Heart right ventricle (tissue), 16 donors: ENCODE measurements around the gene ALKBH1. TPM values are rescaled to one million over a fixed set of nuclear protein-coding genes. Genes with fewer than 3 reads are reported as not detected.

Experiments
- ATAC-seq, 8 donors: fragments of 200-7000 bp; cut with Tn5 transposase; one replicate each; pipeline ENCODE4 v1.9.1; 2020; ENCODE audit warnings: mild to moderate bottlenecking in 8 of 8, moderate library complexity in 8 of 8, moderate number of reproducible peaks in 1 of 8
- DNase-seq, 2 donors: peaks; one replicate each; pipeline ENCODE4 v3.0.0-alpha.2; 2020
- H3K27ac ChIP-seq, 10 donors: fragments of 200-600 bp; sonication (generic) in 2 of 10; one replicate each; pipeline versions ENCODE4 v1.5.0 to v1.8.0; 2020 to 2022; ENCODE audit warnings: mild to moderate bottlenecking in 3 of 10
- H3K27me3 ChIP-seq, 7 donors: fragments of 200-600 bp; one replicate each; pipeline ENCODE4 v1.8.0; 2021 to 2022; ENCODE audit warnings: mild to moderate bottlenecking in 2 of 7
- H3K36me3 ChIP-seq, 9 donors: fragments of 200-600 bp; sonication (generic) in 1 of 9; one replicate each; pipeline versions ENCODE4 v1.5.0 to v1.8.0; 2020 to 2022; ENCODE audit warnings: mild to moderate bottlenecking in 2 of 9
- H3K4me1 ChIP-seq, 9 donors: fragments of 200-600 bp; sonication (generic) in 1 of 9; one replicate each; pipeline versions ENCODE4 v1.5.0 to v1.8.0; 2020 to 2022; ENCODE audit warnings: mild to moderate bottlenecking in 4 of 9
- H3K4me3 ChIP-seq, 10 donors: fragments of 200-600 bp; sonication (generic) in 2 of 10; one replicate each; pipeline versions ENCODE4 v1.5.0 to v1.8.0; 2020 to 2022; ENCODE audit warnings: mild to moderate bottlenecking in 7 of 10, moderate library complexity in 2 of 10
- H3K9me3 ChIP-seq, 11 donors: fragments of 200-600 bp in 10 of 11; sonication (generic) in 2 of 11; one replicate each; pipeline versions ENCODE4 v1.5.0 to v1.8.0; 2013 to 2022; ENCODE audit warnings: mild to moderate bottlenecking in 2 of 11, control low read depth in 1 of 11, moderate library complexity in 1 of 11
- CTCF ChIP-seq, 9 donors: fragments of 200-600 bp; sonication (generic) in 2 of 9; IDR thresholded peaks; one replicate each; pipeline versions ENCODE4 v1.5.0 to v1.8.0; 2021 to 2022; ENCODE audit warnings: antibody characterized with exemption in 9 of 9, mild to moderate bottlenecking in 5 of 9, moderate library complexity in 1 of 9
- WGBS, 2 donors: extraction: QIAGEN DNeasy Blood & Tissue Kit; methylation state at CpG; one replicate each; pipeline ENCODE4 v1.1.7; 2013; ENCODE audit warnings: inconsistent platforms in 1 of 2; 5-methylcytosine and 5-hydroxymethylcytosine counted together
- intact Hi-C, 10 donors: fragments of 100-400 bp; cut with DNase I; formaldehyde crosslinking; loops; one replicate each; pipeline versions ENCODE4 v1.11.1 to v1.14.2; 2022
- polyA plus RNA-seq, 2 donors: library from polyadenylated mRNA; stranded (reverse); fragments of 200-250 nt; gene quantifications; one replicate each; pipeline ENCODE4 v1.2.3, GENCODE V29; 2013
- total RNA-seq, 10 donors: library from RNA; stranded (reverse); fragmentation: NEBNext Ultra II Directional in 3 of 10; extraction: Animal tissue kit (Norgen Biotek cat#: 25700) in 3 of 10; gene quantifications; one replicate each; pipeline versions ENCODE4 v1.2.1 to v1.2.4, GENCODE V29; 2021 to 2023
- donor health status: Arrhythmogenic right ventricular cardiomyopathy.
- donor health status: ischemic (EF 13 %, LVEDD 7.1; RV severe dilation, severe dysfunction).
- donor health status: healthy with polysubstance abuse.
- donor health status: DM: no; HTN: yes; CAD: no.
- donor health status: DM: no; HTN: no; CAD: no.
- donor health status: ischemic (EF 25% LVEDD 6.9; RV normal size, moderate dysfunction).
- donor health status: ischemic (EF 25% LVEDD 5.7; RV mildly dilated, moderate dysfunction).
- donor health status: healthy.
- donor health status: DM: yes; HTN: yes; CAD: no.
- donor health status: Ischemic cardiomyopathy.
- donor health status: ischemic (EF 35%, LVEDD 5.7; RV mildly dilated, moderate dysfunction).
- donor health status: nonischemic (EF 11% LVEDD 7.7; RV severe dilation, severe dysfunction).
- donor health status: DM: yes; HTN: yes; CAD: no.
- donor health status: PGD.
- donor health status: ischemic (EF 29% LVEDD 5.4; RV normal size, mild dysfunction).
- donor health status: nonischemic (EF 23%, LVEDD 6.1; RV moderate dilation, normal function).

Gene ALKBH1
- total and polyA plus RNA-seq, 12 donors = 3.9 to 12.9 (median 11.3) TPM

- DNase-seq = no peak
- WGBS, 2 donors = 91 to 94% methylated on average over 2 of the region's 2 CpGs
- Histone ChIP-seq H3K27me3 (no peaks in the 10 kb centered on the region), H3K4me3 (no peak overlapping the region), H3K36me3 (no peaks in the 10 kb centered on the region), H3K27ac (no peak overlapping the region), H3K9me3 (peaks cover 0 to 5% (median 0%) of the 10 kb centered on the region in 11 donors), H3K4me1 (peaks cover 0 to 2% (median 0%) of the 10 kb centered on the region in 9 donors)
- TF ChIP-seq CTCF (IDR thresholded peaks at IDR 0.05) = no peak
- intact Hi-C loops = no loop called here
- ATAC-seq = no peak
Observed at GRCh38 chr14:77648520-77649200, 59.2 kb downstream of the ALKBH1 start.

- H3K4me3 ChIP-seq = no peak overlapping the region
- H3K27me3 ChIP-seq = no peaks in the 10 kb centered on the region
- H3K9me3 ChIP-seq = peaks cover 0 to 5% (median 0%) of the 10 kb centered on the region in 11 donors
- peaks cover 0 to 4% (median 0%) of the 10 kb centered on the region in 9 donors for H3K4me1 ChIP-seq
- TF ChIP-seq CTCF (IDR thresholded peaks at IDR 0.05) = no peak
- no peaks in the 10 kb centered on the region for H3K36me3 ChIP-seq
- DNase-seq = no peak
- no peak overlapping the region for H3K27ac ChIP-seq
- no peak for ATAC-seq
- 77 to 79% methylated on average over 2 of the region's 2 CpGs for WGBS, 2 donors
- intact Hi-C loops = no loop called here
Observed at GRCh38 chr14:77647853-77648252, 60.0 kb downstream of the ALKBH1 start.

- no peak for DNase-seq
- intact Hi-C loops = no loop called here
- Histone ChIP-seq H3K36me3 (no peaks in the 10 kb centered on the region), H3K4me1 (peaks cover 0 to 10% (median 6%) of the 10 kb centered on the region in 9 donors), H3K9me3 (peaks cover 0 to 5% (median 0%) of the 10 kb centered on the region in 11 donors), H3K27ac (no peak overlapping the region), H3K27me3 (no peaks in the 10 kb centered on the region), H3K4me3 (no peak overlapping the region)
- TF ChIP-seq CTCF (IDR thresholded peaks at IDR 0.05) = no peak
- no peak for ATAC-seq
- 90 to 92% methylated on average over 4 of the region's 4 CpGs for WGBS, 2 donors
Observed at GRCh38 chr14:77646907-77647306, 60.9 kb downstream of the ALKBH1 start.

- TF ChIP-seq CTCF (IDR thresholded peaks at IDR 0.05) = no peak
- peaks cover 0 to 19% (median 14%) of the 10 kb centered on the region in 9 donors for H3K4me1 ChIP-seq
- H3K9me3 ChIP-seq = peaks cover 0 to 5% (median 0%) of the 10 kb centered on the region in 11 donors
- no peaks in the 10 kb centered on the region for H3K36me3 ChIP-seq
- 50 to 60% methylated on average over 15 of the region's 15 CpGs for WGBS, 2 donors
- no peak for DNase-seq
- intact Hi-C loops = no loop called here
- ATAC-seq = no peak
- H3K27ac ChIP-seq = no peak overlapping the region
- no peak overlapping the region for H3K4me3 ChIP-seq
- H3K27me3 ChIP-seq = no peaks in the 10 kb centered on the region
Observed at GRCh38 chr14:77645520-77646230, 62.1 kb downstream of the ALKBH1 start.
